ENCODE data around the gene E4F1.

The E4F1 gene

GRCh38 chr16:2273484-2273883 lies 50.1 kb downstream of the E4F1 start:
- H3K9me3 ChIP-seq (ENCODE audit: control insufficient read depth, insufficient read depth, low read length), result no peaks in the 10 kb centered on the region
- H3K4me2 ChIP-seq (ENCODE audit: low read length), result no peak overlapping the region
- no peaks in the 10 kb centered on the region for H3F3A ChIP-seq (ENCODE audit: control insufficient read depth, insufficient read depth)
- no peaks in the 10 kb centered on the region for H3K36me3 ChIP-seq (ENCODE audit: control insufficient read depth, low read length)
- no peaks in the 10 kb centered on the region for H3K9me2 ChIP-seq (replicated peaks; ENCODE audit: control insufficient read depth, low read length)
- H3K4me3 ChIP-seq (ENCODE audit: low read length), result no peak overlapping the region
- peaks cover 11% of the 10 kb centered on the region; the same call in 1 of the 2 replicates for H4K20me1 ChIP-seq (ENCODE audit: control insufficient read depth, insufficient read depth, low read depth, low read length)
- H3K79me2 ChIP-seq (ENCODE audit: control insufficient read depth, low read length), result peaks cover 23% of the 10 kb centered on the region
- H3K27ac ChIP-seq (ENCODE audit: low read depth, low read length), result no peak overlapping the region
- peaks cover 10% of the 10 kb centered on the region for H3K4me1 ChIP-seq (ENCODE audit: control insufficient read depth, low read length)
- no peaks in the 10 kb centered on the region for H3K27me3 ChIP-seq (ENCODE audit: control insufficient read depth, low read length)
- TF ChIP-seq EZH2phosphoT487 (IDR thresholded peaks at IDR 0.05; ENCODE audit: borderline replicate concordance, low read length) (no peak), CTCF (IDR thresholded peaks at IDR 0.05; ENCODE audit: low read depth, low read length, poor library complexity, severe bottlenecking) (no peak)

DNA sequence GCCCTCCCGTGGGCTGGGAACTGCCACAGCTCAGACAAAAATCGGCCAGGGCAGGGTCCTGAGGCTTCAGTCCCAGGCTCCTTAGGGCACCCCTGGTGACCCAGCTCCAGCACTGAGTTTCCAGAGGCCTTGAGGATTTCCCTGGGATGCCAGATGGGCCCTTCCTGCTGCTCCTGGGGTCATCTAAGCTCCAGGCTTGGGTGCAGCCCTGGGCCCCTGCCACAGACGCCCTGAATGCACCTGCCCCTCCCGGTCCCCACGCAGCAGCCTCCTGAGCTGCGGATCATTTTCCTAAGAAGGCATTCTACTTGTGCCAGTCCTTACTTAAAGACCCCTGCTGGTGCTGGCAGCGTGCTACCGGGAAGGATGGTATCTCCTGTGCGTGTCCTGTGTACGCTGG lies 50.5 kb downstream of the E4F1 start:
- Histone ChIP-seq H3K9me3 (ENCODE audit: control insufficient read depth, insufficient read depth, low read length) (no peaks in the 10 kb centered on the region), H3K27me3 (ENCODE audit: control insufficient read depth, low read length) (no peaks in the 10 kb centered on the region), H3K4me3 (ENCODE audit: low read length) (no peak overlapping the region), H3K4me2 (ENCODE audit: low read length) (no peak overlapping the region), H4K20me1 (ENCODE audit: control insufficient read depth, insufficient read depth, low read depth, low read length) (peaks cover 11% of the 10 kb centered on the region; the same call in 1 of the 2 replicates), H3K79me2 (ENCODE audit: control insufficient read depth, low read length) (peaks cover 19% of the 10 kb centered on the region), H3K9me2 (replicated peaks; ENCODE audit: control insufficient read depth, low read length) (no peaks in the 10 kb centered on the region), H3F3A (ENCODE audit: control insufficient read depth, insufficient read depth) (no peaks in the 10 kb centered on the region), H3K4me1 (ENCODE audit: control insufficient read depth, low read length) (peaks cover 10% of the 10 kb centered on the region), H3K36me3 (ENCODE audit: control insufficient read depth, low read length) (no peaks in the 10 kb centered on the region), H3K27ac (ENCODE audit: low read depth, low read length) (no peak overlapping the region)
- TF ChIP-seq EZH2phosphoT487 (IDR thresholded peaks at IDR 0.05; ENCODE audit: borderline replicate concordance, low read length) (no peak), CTCF (IDR thresholded peaks at IDR 0.05; ENCODE audit: low read depth, low read length, poor library complexity, severe bottlenecking) (no peak)

GRCh38 chr16:2275476-2276367 lies 52.3 kb downstream of the E4F1 start:
- Histone ChIP-seq H3K9me3 (ENCODE audit: control insufficient read depth, insufficient read depth, low read length) (no peaks in the 10 kb centered on the region), H3K36me3 (ENCODE audit: control insufficient read depth, low read length) (no peaks in the 10 kb centered on the region), H4K20me1 (ENCODE audit: control insufficient read depth, insufficient read depth, low read depth, low read length) (no peaks in the 10 kb centered on the region), H3K4me1 (ENCODE audit: control insufficient read depth, low read length) (no peaks in the 10 kb centered on the region), H3K79me2 (ENCODE audit: control insufficient read depth, low read length) (peaks cover 1% of the 10 kb centered on the region; the same call in 1 of the 2 replicates), H3K27me3 (ENCODE audit: control insufficient read depth, low read length) (peaks cover 3% of the 10 kb centered on the region; the same call in 1 of the 2 replicates), H3K27ac (ENCODE audit: low read depth, low read length) (no peak overlapping the region), H3K4me2 (ENCODE audit: low read length) (no peak overlapping the region), H3K9me2 (replicated peaks; ENCODE audit: control insufficient read depth, low read length) (no peaks in the 10 kb centered on the region), H3F3A (ENCODE audit: control insufficient read depth, insufficient read depth) (no peaks in the 10 kb centered on the region), H3K4me3 (ENCODE audit: low read length) (no peak overlapping the region)
- no peak for TF ChIP-seq EZH2phosphoT487 (IDR thresholded peaks at IDR 0.05; ENCODE audit: borderline replicate concordance, low read length)
- TF ChIP-seq CTCF (IDR thresholded peaks at IDR 0.05; ENCODE audit: low read depth, low read length, poor library complexity, severe bottlenecking), result no peak
